HAP-1 (cell line): ENCODE data around the gene ADGRD1.

Experiments
- DNase-seq, 2 experiments: peaks; one replicate each; pipeline ENCODE4 v3.0.0-alpha.2; 2016 to 2020; ENCODE audit warnings: low spot score in 2 of 2
- H3K27me3 ChIP-seq: fragments of 250-450 bp; sonication (Bioruptor Pico); 2 replicates; pipeline ENCODE4 v1.5.1; 2020; ENCODE audit warnings: low read depth, mild to moderate bottlenecking, moderate library complexity
- H3K36me3 ChIP-seq: fragments of 250-450 bp; sonication (Bioruptor Pico); replicated peaks from 2 replicates; pipeline ENCODE4 v1.5.1; 2020; ENCODE audit warnings: mild to moderate bottlenecking
- H3K4me1 ChIP-seq: fragments of 250-450 bp; sonication (Bioruptor Pico); 2 replicates; pipeline ENCODE4 v1.5.1; 2020; ENCODE audit warnings: mild to moderate bottlenecking
- H3K4me3 ChIP-seq: fragments of 250-450 bp; sonication (Bioruptor Pico); 2 replicates; pipeline ENCODE4 v1.5.1; 2020; ENCODE audit warnings: mild to moderate bottlenecking, moderate library complexity
- H3K9me3 ChIP-seq: fragments of 250-450 bp; sonication (Bioruptor Pico); 2 replicates; pipeline ENCODE4 v1.5.1; 2020; ENCODE audit warnings: mild to moderate bottlenecking, moderate library complexity
- in situ Hi-C: fragments of 300-500 bp; cut with MboI; formaldehyde crosslinking; loops from 3 replicates; pipeline ENCODE4 v1.14.3; 2020; ENCODE audit warnings: low sequenced_read_pairs, inconsistent platforms, mixed read lengths

Gene ADGRD1

DNA sequence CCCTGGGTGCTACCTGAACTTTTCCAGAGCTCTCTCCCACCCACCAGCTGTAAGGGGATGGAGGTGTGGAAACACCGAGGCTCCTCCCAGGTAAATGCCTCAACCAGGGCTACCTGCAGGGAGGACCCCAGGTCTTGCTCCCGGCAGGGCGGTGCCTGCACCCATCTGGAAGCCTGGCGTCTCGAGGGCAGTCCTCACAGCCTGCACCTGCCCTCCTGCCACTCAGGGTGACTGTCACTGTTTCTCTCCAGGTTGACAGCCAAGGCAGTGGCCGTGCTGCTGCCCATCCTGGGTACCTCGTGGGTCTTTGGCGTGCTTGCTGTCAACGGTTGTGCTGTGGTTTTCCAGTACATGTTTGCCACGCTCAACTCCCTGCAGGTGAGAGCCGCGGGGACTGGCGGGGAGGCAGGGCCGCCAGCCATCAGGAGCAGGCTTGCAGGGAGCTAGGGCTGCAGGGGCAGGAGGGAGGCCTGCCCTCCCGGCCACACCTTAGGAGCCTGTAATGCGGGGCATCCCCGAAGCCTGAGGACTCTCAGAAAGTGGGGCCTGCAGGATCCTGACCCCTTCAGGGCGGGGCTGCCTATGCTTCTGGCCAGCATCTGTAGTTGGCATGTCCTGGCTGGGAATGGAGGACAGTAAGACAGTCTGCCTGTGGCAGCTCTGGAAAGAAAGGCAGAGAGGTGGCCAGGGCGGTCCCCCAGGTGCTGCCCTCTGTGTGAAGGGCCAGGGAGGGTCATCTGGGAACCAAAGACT lies 182.3 kb downstream of the ADGRD1 start:
- Histone ChIP-seq H3K4me1 (no peaks in the 10 kb centered on the region), H3K27me3 (no peaks in the 10 kb centered on the region), H3K9me3 (no peaks in the 10 kb centered on the region), H3K36me3 (no peaks in the 10 kb centered on the region), H3K4me3 (no peak overlapping the region)
- no peak for DNase-seq
- in situ Hi-C loops, result no loop called here

DNA sequence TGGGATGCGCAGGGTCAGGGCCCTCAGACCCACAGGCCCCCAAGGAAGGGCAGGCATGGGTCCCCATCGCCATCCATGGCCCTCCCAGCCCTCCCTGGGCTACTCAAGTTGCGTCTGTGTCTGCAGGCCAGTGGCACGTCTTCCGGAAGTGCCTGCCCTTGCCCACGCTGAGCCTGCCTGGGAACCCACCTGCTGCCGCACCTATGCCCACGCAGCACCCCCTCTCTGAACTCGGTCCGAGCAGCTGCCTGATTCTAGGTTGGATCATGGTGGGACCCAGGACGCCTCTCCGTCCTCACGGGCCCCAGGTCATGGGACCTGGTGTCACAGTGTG lies 182.8 kb downstream of the ADGRD1 start:
- in situ Hi-C loops, result no loop called here
- no peak for DNase-seq
- H3K36me3 ChIP-seq, result no peaks in the 10 kb centered on the region
- no peak overlapping the region for H3K4me3 ChIP-seq
- no peaks in the 10 kb centered on the region for H3K4me1 ChIP-seq
- no peaks in the 10 kb centered on the region for H3K9me3 ChIP-seq
- no peaks in the 10 kb centered on the region for H3K27me3 ChIP-seq

DNA sequence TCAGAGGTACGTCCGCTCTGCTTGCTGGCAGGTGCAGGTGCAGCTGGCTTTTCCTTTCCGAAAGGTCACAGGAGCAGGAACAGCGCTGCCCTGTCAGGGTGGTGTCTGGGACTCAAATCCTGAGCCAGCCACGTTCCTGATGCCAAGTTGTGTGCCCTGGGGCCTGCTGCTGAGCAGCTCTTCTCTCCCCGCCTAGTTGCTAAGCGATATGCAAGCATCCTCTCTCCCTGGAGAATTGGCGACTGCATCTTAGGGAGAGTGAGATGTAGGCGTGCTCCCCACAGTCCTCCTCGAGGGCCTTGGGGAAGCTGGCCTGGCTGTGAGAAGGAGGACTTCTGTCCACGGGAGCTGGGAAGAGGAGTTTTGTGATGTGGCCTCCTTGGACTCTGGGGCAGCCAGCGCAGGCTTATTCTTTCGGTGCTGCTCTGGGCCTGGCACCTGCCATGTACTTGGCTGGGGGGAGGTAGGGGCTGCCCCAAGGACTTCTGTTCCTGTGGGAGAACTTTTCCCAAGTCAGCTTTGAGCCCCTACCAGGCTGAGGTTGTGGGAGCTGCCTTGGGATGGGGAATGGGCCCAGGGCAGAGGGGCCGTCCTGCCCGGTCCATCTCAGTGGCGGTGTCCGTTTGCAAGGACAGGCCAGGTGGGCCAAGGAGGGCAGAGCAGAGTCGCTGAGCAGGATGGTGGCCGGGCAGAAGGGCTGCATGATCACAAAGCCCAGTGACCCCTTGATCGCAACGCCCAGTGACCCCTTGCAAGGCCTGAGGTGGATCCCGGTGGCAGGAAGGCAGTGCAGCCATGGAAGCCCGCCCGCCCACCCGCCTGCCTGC lies 183.5 kb downstream of the ADGRD1 start:
- no peaks in the 10 kb centered on the region for H3K27me3 ChIP-seq
- no peak overlapping the region for H3K4me3 ChIP-seq
- no peaks in the 10 kb centered on the region for H3K4me1 ChIP-seq
- DNase-seq, result no peak
- in situ Hi-C loops, result no loop called here
- H3K9me3 ChIP-seq, result no peaks in the 10 kb centered on the region
- H3K36me3 ChIP-seq, result no peaks in the 10 kb centered on the region

DNA sequence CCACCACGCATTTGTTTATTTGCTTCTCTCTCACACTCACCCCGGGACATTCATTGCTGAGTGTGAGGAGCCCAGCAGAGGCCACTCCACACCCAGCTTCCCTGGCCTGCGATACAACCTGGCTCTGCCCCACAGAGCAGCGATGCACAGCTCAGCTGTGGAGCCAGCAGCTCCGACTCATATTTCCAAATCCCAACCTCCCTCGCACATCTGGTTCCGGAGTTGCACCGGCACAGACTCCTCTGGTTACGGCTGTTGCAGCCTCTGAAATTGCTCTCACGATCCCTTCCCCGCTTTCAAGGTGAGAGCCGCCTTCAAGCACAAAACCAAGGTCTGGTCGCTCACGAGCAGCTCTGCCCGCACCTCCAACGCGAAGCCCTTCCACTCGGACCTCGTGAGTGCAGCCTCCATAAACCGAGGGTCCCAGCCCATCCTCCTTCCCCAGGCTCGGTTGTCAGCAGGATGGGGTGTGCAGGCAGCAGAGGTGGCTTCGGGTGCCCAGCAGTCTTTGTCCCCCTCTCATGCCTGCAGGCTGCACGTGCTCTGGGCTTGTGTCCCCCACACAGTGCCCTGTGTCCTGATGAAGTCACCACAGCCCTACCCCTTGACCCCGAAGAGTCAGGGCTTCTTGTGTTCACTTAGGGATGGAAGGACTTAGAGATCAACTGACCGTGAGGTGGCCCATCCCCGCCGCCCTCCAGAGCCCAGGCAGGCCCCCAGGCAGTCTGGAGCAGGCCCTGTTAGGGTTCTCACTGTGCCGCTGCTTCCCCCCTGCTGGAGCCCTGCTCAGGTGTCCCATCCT lies 184.3 kb downstream of the ADGRD1 start:
- Histone ChIP-seq H3K27me3 (no peaks in the 10 kb centered on the region), H3K4me3 (no peak overlapping the region), H3K4me1 (no peaks in the 10 kb centered on the region), H3K36me3 (no peaks in the 10 kb centered on the region), H3K9me3 (no peaks in the 10 kb centered on the region)
- in situ Hi-C loops, result no loop called here
- DNase-seq, result no peak

DNA sequence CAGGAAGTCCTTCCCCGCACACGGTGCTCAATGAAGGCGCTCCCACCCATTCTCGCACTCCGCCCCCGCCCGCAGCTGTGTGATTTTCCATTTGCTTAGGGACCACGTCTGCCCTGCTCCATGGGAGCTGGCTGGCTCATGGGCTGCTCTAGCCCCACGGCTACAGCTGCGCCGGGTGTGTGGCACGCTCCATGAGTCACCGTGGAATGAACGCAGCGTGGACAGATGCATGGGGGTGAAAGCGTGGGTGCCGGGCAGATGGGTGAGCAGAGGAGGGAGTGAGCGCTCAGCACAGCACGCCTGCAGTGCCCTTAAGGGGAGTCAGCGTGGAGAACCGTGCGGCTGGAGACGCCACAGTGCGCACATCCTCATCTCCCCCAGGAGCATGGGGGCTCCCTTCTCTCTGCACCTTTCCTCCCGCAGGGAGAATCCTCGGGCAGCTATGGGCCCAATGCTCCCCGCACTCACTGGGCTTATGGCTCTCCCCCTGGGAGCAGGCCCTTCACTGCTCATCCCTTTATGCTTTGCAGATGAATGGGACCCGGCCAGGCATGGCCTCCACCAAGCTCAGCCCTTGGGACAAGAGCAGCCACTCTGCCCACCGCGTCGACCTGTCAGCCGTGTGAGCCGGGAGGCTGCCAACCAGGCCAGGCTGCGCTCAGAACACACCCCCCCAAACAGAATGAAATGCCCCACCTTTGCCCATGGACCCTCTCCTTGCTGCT lies 185.1 kb downstream of the ADGRD1 start:
- H3K36me3 ChIP-seq, result no peaks in the 10 kb centered on the region
- no peaks in the 10 kb centered on the region for H3K27me3 ChIP-seq
- no peaks in the 10 kb centered on the region for H3K4me1 ChIP-seq
- no peak for DNase-seq
- in situ Hi-C loops, result no loop called here
- H3K4me3 ChIP-seq, result no peak overlapping the region
- no peaks in the 10 kb centered on the region for H3K9me3 ChIP-seq

DNA sequence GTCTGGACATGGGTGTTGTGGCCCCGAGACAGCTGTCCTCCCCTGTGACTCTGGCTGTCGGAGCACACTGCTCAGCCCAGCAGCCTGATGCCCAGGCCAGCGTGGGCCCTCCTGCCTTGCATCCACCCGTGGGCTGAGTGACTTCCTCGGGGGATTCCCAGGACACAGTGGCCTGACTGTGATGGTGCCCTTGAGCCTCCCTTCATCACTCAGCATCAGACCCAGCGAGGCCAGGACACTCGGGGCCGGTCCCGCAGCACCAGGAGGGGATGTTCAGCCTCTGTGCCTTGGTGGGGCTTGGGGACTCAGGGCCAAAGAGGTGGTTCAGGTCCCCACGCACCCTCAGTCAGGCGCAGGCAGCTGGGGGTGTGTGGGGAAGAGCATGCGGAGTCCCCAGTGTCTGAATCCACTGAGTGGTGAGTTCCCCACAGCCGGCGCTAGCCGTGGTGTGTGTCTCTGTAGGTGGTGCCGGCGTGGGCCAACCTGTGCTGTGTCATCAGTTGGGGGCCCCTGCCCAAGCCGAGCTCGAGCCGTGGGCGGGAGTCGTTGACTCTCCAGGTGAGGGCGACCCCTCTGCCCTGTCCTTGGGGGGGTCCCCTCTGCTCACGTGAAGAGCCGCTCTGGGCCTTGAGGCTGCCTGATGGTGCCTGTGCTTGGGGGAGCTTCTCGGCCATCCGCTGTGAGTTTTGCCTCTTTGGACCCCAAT lies 185.8 kb downstream of the ADGRD1 start:
- no peaks in the 10 kb centered on the region; the same call in 1 of the 2 replicates for H3K27me3 ChIP-seq
- in situ Hi-C loops, result no loop called here
- no peaks in the 10 kb centered on the region for H3K36me3 ChIP-seq
- H3K4me3 ChIP-seq, result no peak overlapping the region
- DNase-seq, result no peak
- H3K9me3 ChIP-seq, result no peaks in the 10 kb centered on the region
- no peaks in the 10 kb centered on the region for H3K4me1 ChIP-seq

DNA sequence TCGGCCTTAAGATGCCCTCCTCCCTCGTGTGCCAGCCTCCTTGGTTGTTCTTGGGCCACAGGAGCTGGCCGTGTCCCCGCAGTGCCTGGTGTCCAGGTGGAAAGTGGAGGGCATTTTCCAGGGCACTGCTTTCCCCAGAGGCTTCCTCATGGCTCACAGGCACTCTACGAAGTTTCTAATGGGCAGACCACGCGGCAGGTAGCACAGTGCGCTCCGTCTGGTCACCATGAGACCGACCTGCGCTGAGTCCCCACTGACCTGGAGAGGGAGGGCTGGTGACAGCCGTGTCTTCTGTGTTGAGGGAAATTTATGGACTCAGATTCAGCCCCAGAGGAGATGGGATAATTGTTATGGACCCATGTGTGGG lies 186.3 kb downstream of the ADGRD1 start:
- Histone ChIP-seq H3K36me3 (no peaks in the 10 kb centered on the region), H3K9me3 (no peaks in the 10 kb centered on the region), H3K4me3 (no peak overlapping the region), H3K27me3 (no peaks in the 10 kb centered on the region; the same call in 1 of the 2 replicates), H3K4me1 (no peaks in the 10 kb centered on the region)
- no peak for DNase-seq
- in situ Hi-C loops, result no loop called here

DNA sequence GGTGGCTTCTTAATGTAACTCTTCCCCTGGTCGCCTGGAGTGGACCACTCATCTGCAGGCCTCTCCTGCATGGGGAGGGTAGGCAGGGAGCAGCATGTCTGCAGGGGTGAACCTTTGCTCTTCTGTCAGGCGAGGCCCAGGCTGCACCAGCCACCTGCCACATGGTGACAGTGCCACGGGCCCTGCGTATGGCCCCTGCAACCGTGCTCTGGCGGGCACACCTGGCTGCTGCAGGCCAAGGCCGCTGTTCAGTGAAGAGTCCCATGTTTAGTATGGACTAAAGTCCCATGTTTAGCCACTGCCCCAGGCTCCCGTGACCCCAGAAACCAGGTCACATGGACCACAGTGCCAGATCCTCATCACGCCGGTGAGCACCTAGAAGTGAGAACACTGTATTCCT lies 187.0 kb downstream of the ADGRD1 start:
- Histone ChIP-seq H3K36me3 (no peaks in the 10 kb centered on the region), H3K9me3 (no peaks in the 10 kb centered on the region), H3K4me3 (no peak overlapping the region), H3K27me3 (no peaks in the 10 kb centered on the region; the same call in 1 of the 2 replicates), H3K4me1 (no peaks in the 10 kb centered on the region)
- no peak for DNase-seq
- in situ Hi-C loops, result no loop called here

DNA sequence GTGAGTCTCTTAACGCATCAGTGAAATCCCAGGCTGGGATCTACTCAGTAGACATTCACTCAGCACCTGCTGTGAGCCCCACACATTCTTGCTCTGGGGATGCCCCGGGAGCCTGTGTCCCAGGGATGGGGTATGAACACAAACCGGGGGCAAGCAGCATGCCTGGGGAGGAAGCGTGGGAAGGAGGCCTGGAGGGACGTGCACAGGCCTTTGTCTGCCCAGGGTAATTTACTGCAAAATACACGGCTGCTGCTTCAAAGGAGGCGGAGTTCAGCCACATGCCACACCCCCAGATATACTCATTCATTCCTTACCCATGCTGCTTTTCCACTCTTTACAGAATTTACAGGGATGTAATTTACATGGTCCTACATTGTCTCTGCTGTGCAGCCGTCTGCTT lies 187.8 kb downstream of the ADGRD1 start:
- in situ Hi-C loops, result no loop called here
- no peaks in the 10 kb centered on the region; the same call in 1 of the 2 replicates for H3K27me3 ChIP-seq
- H3K9me3 ChIP-seq, result no peaks in the 10 kb centered on the region

DNA sequence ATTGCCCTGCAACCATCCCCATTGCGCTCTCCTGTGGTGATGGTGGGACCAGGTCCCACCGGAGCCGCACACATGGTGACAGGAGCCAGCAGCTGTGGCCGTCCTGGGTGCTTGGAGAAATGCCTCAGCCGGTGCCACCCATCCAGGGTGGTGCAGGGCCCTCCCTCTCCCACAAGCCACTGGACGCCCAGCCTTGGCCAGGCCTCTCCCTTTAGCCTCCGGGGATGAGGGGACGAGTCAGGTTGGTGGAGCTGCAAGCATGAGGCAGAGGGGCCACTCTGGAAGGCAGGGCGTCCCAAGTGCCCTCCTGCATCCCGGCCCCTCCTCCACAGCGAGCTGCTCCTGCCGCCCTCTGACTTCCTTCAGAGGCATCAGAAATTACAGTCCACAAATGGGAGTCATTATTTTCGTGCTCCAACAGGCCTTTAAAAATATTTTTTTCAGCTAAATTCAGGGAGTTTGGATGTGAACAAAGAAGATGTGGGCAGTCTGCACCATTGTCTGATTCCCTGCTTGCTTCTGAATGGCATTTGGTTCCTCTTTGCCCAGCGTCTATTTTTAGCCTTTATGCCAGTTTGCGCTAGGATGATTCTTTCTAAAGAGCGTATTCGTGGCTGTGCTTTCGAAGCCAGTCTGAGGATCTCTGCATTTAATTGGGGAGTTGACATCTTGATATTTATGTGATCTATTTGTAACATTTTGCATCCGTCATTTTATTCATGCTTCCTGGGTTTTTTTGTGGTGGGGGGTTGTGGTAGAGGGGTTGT lies 189.4 kb downstream of the ADGRD1 start:
- Histone ChIP-seq H3K4me3 (no peak overlapping the region), H3K27me3 (no peaks in the 10 kb centered on the region; the same call in 1 of the 2 replicates), H3K4me1 (no peaks in the 10 kb centered on the region), H3K36me3 (no peaks in the 10 kb centered on the region), H3K9me3 (no peaks in the 10 kb centered on the region)
- in situ Hi-C loops, result no loop called here
- DNase-seq, result no peak

More for the DNA sequence above, 187.8 kb downstream of the ADGRD1 start:
- H3K4me3 ChIP-seq, result no peak overlapping the region
- H3K36me3 ChIP-seq, result no peaks in the 10 kb centered on the region
- H3K4me1 ChIP-seq, result no peaks in the 10 kb centered on the region
- DNase-seq, result no peak

DNA sequence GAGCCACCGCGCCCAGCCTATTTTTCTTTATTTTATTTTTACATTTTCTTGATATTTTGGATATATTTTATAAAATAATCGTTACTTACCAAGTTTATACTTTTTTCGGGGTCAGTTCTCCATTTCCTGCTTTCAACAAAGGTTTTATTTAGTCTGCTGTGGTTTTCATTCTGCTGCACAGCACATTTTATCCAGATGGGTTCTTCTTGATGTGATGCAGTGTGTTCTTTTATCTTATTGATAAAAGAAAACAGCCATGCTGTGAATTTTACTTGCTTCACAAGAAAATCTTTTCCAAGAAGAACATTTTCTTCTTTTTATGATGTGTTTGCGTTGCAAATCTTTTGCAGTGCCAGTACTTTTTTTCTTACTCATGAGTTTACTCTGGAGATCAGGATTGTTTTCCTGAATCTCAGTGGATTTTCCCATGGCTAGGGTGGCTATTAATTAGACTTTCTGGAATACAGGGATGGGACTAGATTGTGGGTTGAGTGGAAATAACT lies 192.5 kb downstream of the ADGRD1 start:
- H3K4me1 ChIP-seq, result no peaks in the 10 kb centered on the region
- in situ Hi-C loops, result no loop called here
- DNase-seq, result no peak

DNA sequence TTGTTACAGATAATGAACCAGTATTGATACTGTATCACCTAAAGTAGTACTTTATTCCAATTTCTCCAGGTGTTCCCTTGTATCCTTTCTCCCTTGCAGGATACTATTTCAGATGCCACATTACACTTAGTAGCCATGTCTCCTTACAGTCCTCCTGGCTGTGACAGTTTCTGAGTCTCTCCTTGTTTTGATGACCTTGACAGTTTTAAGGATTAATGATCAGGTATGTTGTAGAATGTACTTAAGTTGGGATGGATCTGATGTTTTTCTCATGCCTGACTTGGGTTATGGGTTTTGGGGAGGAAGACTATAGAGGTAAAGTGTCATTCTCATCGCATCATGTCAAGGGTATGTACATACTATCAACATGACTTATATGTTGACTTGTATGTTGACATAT lies 193.6 kb downstream of the ADGRD1 start:
- in situ Hi-C loops, result no loop called here
- Histone ChIP-seq H3K27me3 (no peaks in the 10 kb centered on the region; the same call in 1 of the 2 replicates), H3K4me1 (no peaks in the 10 kb centered on the region)

More for the DNA sequence above, 192.5 kb downstream of the ADGRD1 start:
- Histone ChIP-seq H3K9me3 (no peaks in the 10 kb centered on the region), H3K4me3 (no peak overlapping the region), H3K36me3 (no peaks in the 10 kb centered on the region), H3K27me3 (no peaks in the 10 kb centered on the region; the same call in 1 of the 2 replicates)

More for the DNA sequence above, 193.6 kb downstream of the ADGRD1 start:
- no peaks in the 10 kb centered on the region for H3K9me3 ChIP-seq
- H3K36me3 ChIP-seq, result no peaks in the 10 kb centered on the region
- H3K4me3 ChIP-seq, result no peak overlapping the region
- DNase-seq, result no peak
